ENCODE data around the gene MYO16. TPM values are rescaled to one million over a fixed set of nuclear protein-coding genes. Genes with fewer than 3 reads are reported as not detected.

The MYO16 gene
- total RNA-seq, 1 experiment from 2014 or later, result not detected

DNA sequence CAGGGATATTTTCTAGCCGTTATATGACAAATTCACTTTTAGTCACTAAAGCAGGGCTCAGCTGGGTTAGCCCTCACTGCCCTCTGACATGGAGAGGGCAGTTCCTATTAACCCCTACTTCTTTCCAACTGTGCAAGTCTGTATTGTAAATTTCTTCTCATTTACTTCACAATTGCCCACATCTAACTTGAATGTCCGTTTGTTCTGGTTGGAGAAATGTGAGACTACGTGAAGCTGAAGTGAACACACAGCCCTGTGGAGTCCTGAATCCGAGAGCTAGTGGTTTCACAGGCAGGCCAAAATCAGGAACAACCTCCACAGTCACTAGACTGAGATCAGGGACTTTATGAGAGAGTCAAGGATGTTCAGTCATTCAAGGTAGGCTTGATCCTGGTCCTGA is 4.4 kb upstream of the MYO16 start:
- Histone ChIP-seq H3K27me3 (ENCODE audit: insufficient read depth, low read length) (no peaks in the 10 kb centered on the region), H3T11ph (ENCODE audit: low read length) (no peak overlapping the region), H2AFZ (ENCODE audit: low read length) (no peak overlapping the region), H3K79me2 (ENCODE audit: insufficient read depth, low read length) (no peaks in the 10 kb centered on the region), H4K91ac (ENCODE audit: insufficient read length, low read depth, low read length) (no peak overlapping the region), H3K14ac (ENCODE audit: insufficient read depth, low read length) (no peak overlapping the region), H3K79me1 (ENCODE audit: insufficient read depth, low read depth, low read length, poor library complexity, severe bottlenecking) (no peaks in the 10 kb centered on the region), H3K56ac (ENCODE audit: insufficient read length, low read depth, low read length) (no peak overlapping the region), H3K4me2 (ENCODE audit: insufficient read depth, insufficient read length, low read length) (no peak overlapping the region), H3K27ac (ENCODE audit: insufficient read length, low read depth, low read length) (no peak overlapping the region), H3K4ac (ENCODE audit: low read depth, low read length) (no peak overlapping the region), H2BK12ac (ENCODE audit: insufficient read length, low read depth, low read length) (no peak overlapping the region), H3K23ac (ENCODE audit: insufficient read length, low read depth, low read length) (no peak overlapping the region), H4K8ac (replicated peaks; ENCODE audit: insufficient read length, low read depth, low read length) (no peak overlapping the region), H4K20me1 (ENCODE audit: control insufficient read depth, insufficient read depth, insufficient read length) (no peaks in the 10 kb centered on the region), H2BK15ac (ENCODE audit: low read depth, low read length) (no peak overlapping the region), H3K23me2 (ENCODE audit: insufficient read length, low read depth, low read length, poor library complexity, severe bottlenecking) (no peaks in the 10 kb centered on the region), H4K5ac (ENCODE audit: insufficient read length, low read depth, low read length) (no peak overlapping the region), H2BK120ac (ENCODE audit: low read depth, low read length, poor library complexity, severe bottlenecking) (no peak overlapping the region), H3K9me3 (ENCODE audit: control insufficient read depth, low read depth, low read length) (no peaks in the 10 kb centered on the region), H3K9ac (ENCODE audit: extremely low read depth, insufficient read length, low read length) (no peak overlapping the region), H2AK5ac (ENCODE audit: insufficient read length, low read length) (no peak overlapping the region), H3K18ac (ENCODE audit: insufficient read length, low read depth, low read length) (no peak overlapping the region), H3K4me1 (ENCODE audit: insufficient read depth, low read length) (no peaks in the 10 kb centered on the region), H2BK20ac (ENCODE audit: low read depth, low read length, poor library complexity, severe bottlenecking) (no peak overlapping the region), H2BK5ac (ENCODE audit: insufficient read length, low read length) (no peak overlapping the region)
- DNase-seq, result no peak
- Mint-ChIP-seq H3K27ac (no peak overlapping the region), H3K4me1 (peaks cover 10 to 25% of the 10 kb centered on the region in 2 experiments), H3K27me3 (ENCODE audit: low read depth) (no peaks in the 10 kb centered on the region), H3K4me3 (no peak overlapping the region), H3K36me3 (ENCODE audit: insufficient read depth in 1 of 3, low read depth in 3 of 3) (peaks cover 0 to 3% (median 0%) of the 10 kb centered on the region in 3 experiments; a peak in 2 of 7 replicates), H3K9me3 (peaks cover 0 to 8% of the 10 kb centered on the region in 2 experiments; a peak in 3 of 5 replicates)
- TF ChIP-seq, protein P1, sequence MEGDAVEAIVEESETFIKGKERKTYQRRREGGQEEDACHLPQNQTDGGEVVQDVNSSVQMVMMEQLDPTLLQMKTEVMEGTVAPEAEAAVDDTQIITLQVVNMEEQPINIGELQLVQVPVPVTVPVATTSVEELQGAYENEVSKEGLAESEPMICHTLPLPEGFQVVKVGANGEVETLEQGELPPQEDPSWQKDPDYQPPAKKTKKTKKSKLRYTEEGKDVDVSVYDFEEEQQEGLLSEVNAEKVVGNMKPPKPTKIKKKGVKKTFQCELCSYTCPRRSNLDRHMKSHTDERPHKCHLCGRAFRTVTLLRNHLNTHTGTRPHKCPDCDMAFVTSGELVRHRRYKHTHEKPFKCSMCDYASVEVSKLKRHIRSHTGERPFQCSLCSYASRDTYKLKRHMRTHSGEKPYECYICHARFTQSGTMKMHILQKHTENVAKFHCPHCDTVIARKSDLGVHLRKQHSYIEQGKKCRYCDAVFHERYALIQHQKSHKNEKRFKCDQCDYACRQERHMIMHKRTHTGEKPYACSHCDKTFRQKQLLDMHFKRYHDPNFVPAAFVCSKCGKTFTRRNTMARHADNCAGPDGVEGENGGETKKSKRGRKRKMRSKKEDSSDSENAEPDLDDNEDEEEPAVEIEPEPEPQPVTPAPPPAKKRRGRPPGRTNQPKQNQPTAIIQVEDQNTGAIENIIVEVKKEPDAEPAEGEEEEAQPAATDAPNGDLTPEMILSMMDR (conservative IDR thresholded peaks at IDR 0.05), result no peak
- WGBS (ENCODE audit: extremely low coverage, insufficient read length, low lambda C conversion rate), result no CpG with 5 or more reads among the region's 4 CpGs
